MM.1S (cell line): ENCODE measurements around the gene CHAC2.
A peak's percentile ranks its signal among the peaks of the same experiment; 100 is the strongest.

Experiments used
- DNase-seq: peaks from one replicate; pipeline ENCODE4 v3.0.0-alpha.2; 2015
- H2AFZ ChIP-seq: fragments of 300-600 bp; sonication (generic); 2 replicates; pipeline ENCODE4 v1.6.0; 2016; ENCODE audit warnings: antibody characterized with exemption, low read length
- H3F3A ChIP-seq: fragments of 300-600 bp; sonication (generic); 2 replicates; pipeline ENCODE4 v1.6.1; 2016; ENCODE audit warnings: mild to moderate bottlenecking, antibody characterized with exemption, low read length, moderate library complexity, mixed read lengths; ENCODE audit not compliant: insufficient read depth
- H3K27ac ChIP-seq: fragments of 300-600 bp; sonication (generic); 2 replicates; pipeline ENCODE4 v1.5.1; 2016; ENCODE audit warnings: mild to moderate bottlenecking, low read length
- H3K27me3 ChIP-seq: fragments of 300-600 bp; sonication (generic); replicated peaks from 2 replicates; pipeline ENCODE4 v1.6.0; 2016; ENCODE audit warnings: low read length; ENCODE audit not compliant: insufficient read depth
- H3K36me3 ChIP-seq: fragments of 300-600 bp; sonication (generic); replicated peaks from 2 replicates; pipeline ENCODE4 v1.6.1; 2016; ENCODE audit warnings: mild to moderate bottlenecking, low read length, mixed read lengths; ENCODE audit not compliant: insufficient read depth
- H3K4me1 ChIP-seq: fragments of 300-600 bp; sonication (generic); 2 replicates; pipeline ENCODE4 v1.6.1; 2016; ENCODE audit warnings: low read length, mixed read lengths
- H3K4me2 ChIP-seq: fragments of 300-600 bp; sonication (generic); 2 replicates; pipeline ENCODE4 v1.6.0; 2016; ENCODE audit warnings: low read depth, low read length
- H3K4me3 ChIP-seq: fragments of 300-600 bp; sonication (generic); 2 replicates; pipeline ENCODE4 v1.5.1; 2016; ENCODE audit warnings: low read length, mixed read lengths
- H3K79me2 ChIP-seq: fragments of 300-600 bp; sonication (generic); 2 replicates; pipeline ENCODE4 v1.6.1; 2016; ENCODE audit warnings: mixed run types, low read length, mixed read lengths
- H3K9ac ChIP-seq: fragments of 300-600 bp; sonication (generic); 2 replicates; pipeline ENCODE4 v1.6.1; 2016; ENCODE audit warnings: low read length, mixed read lengths
- H3K9me2 ChIP-seq: fragments of 300-600 bp; sonication (generic); replicated peaks from 2 replicates; pipeline ENCODE4 v1.6.1; 2016; ENCODE audit warnings: mild to moderate bottlenecking, low read length, mixed read lengths; ENCODE audit not compliant: insufficient read depth
- H3K9me3 ChIP-seq: fragments of 300-600 bp; sonication (generic); replicated peaks from 2 replicates; pipeline ENCODE4 v1.6.1; 2016; ENCODE audit warnings: mild to moderate bottlenecking, low read length, mixed read lengths; ENCODE audit not compliant: insufficient read depth
- H4K20me1 ChIP-seq: fragments of 300-600 bp; sonication (generic); 2 replicates; pipeline ENCODE4 v1.6.1; 2016; ENCODE audit warnings: mild to moderate bottlenecking, low read length, moderate library complexity, mixed read lengths; ENCODE audit not compliant: insufficient read depth
- CTCF ChIP-seq: fragments of 300-600 bp; sonication (generic); IDR thresholded peaks from 2 replicates; pipeline ENCODE4 v1.5.1; 2016; ENCODE audit warnings: antibody characterized with exemption, low read length, mixed read lengths
- EZH2 ChIP-seq: fragments of 300-600 bp; sonication (generic); optimal IDR thresholded peaks from 2 replicates; pipeline ENCODE3; 2017; ENCODE audit warnings: low read depth, mild to moderate bottlenecking, antibody characterized with exemption, low read length, mixed read lengths
- EZH2phosphoT487 ChIP-seq: fragments of 300-600 bp; sonication (generic); IDR thresholded peaks from 2 replicates; pipeline ENCODE4 v1.6.1; 2018; ENCODE audit warnings: antibody characterized with exemption, low read length

Gene CHAC2

GRCh38 chr2:53740170-53740569 is 27.4 kb upstream of the CHAC2 start:
- H3K79me2 ChIP-seq: no peaks in the 10 kb centered on the region
- H3K4me1 ChIP-seq: peaks cover 7% of the 10 kb centered on the region
- no peaks in the 10 kb centered on the region for H3F3A ChIP-seq
- no peaks in the 10 kb centered on the region for H3K36me3 ChIP-seq
- H3K27me3 ChIP-seq: no peaks in the 10 kb centered on the region
- H2AFZ ChIP-seq: no peak overlapping the region
- no peak overlapping the region for H3K27ac ChIP-seq
- no peaks in the 10 kb centered on the region for H3K9me2 ChIP-seq
- H3K4me2 ChIP-seq: no peak overlapping the region
- H3K9me3 ChIP-seq: no peaks in the 10 kb centered on the region
- H3K9ac ChIP-seq: no peak overlapping the region
- no peaks in the 10 kb centered on the region for H4K20me1 ChIP-seq
- DNase-seq: no peak
- no peak overlapping the region for H3K4me3 ChIP-seq
- TF ChIP-seq EZH2phosphoT487 (no peak), CTCF (peak; percentile 41)

GRCh38 chr2:53744395-53745065 is 23.1 kb upstream of the CHAC2 start:
- Histone ChIP-seq H3K4me3 (no peak overlapping the region), H3K4me1 (peaks cover 15% of the 10 kb centered on the region), H3F3A (0 out of 2 replicates have a peak, but pooled peaks cover under 1% of the 10 kb centered on the region), H3K4me2 (no peak overlapping the region), H3K9me3 (no peaks in the 10 kb centered on the region), H3K27me3 (no peaks in the 10 kb centered on the region), H2AFZ (no peak overlapping the region), H3K9ac (no peak overlapping the region), H3K36me3 (no peaks in the 10 kb centered on the region), H3K27ac (no peak overlapping the region), H3K9me2 (no peaks in the 10 kb centered on the region), H4K20me1 (no peaks in the 10 kb centered on the region), H3K79me2 (peaks cover 11% of the 10 kb centered on the region)
- TF ChIP-seq CTCF (no peak), EZH2phosphoT487 (no peak), EZH2 (no peak)
- DNase-seq: no peak

- no peaks in the 10 kb centered on the region for H3K36me3 ChIP-seq
- H3K4me1 ChIP-seq: peaks cover 35% of the 10 kb centered on the region
- H3K79me2 ChIP-seq: peaks cover 16% of the 10 kb centered on the region
- H3K9me3 ChIP-seq: no peaks in the 10 kb centered on the region
- peak overlapping the region; percentile 43; the same call in 1 of the 2 replicates for H3K9ac ChIP-seq
- H3K27me3 ChIP-seq: no peaks in the 10 kb centered on the region
- DNase-seq: peak; percentile 54
- H3K27ac ChIP-seq: peak overlapping the region; percentile 82
- no peaks in the 10 kb centered on the region for H4K20me1 ChIP-seq
- peak overlapping the region; percentile 53 for H3K4me3 ChIP-seq
- H3K9me2 ChIP-seq: no peaks in the 10 kb centered on the region
- peak overlapping the region; percentile 32 for H2AFZ ChIP-seq
- H3F3A ChIP-seq: peaks cover 27% of the 10 kb centered on the region
- TF ChIP-seq EZH2phosphoT487 (no peak), EZH2 (no peak), CTCF (no peak)
- peak overlapping the region; percentile 61 for H3K4me2 ChIP-seq
These were observed 17.4 kb upstream of the CHAC2 start for GRCh38 chr2:53750041-53750768.
